HG02798 (cell line): ENCODE results near the gene TOMM22.

ENCODE experiments used
- ATAC-seq: cut with Tn5 transposase; IDR thresholded peaks from one replicate; pipeline ENCODE4 v1.9.1; 2021; ENCODE audit warnings: mild to moderate bottlenecking; ENCODE audit not compliant: unreplicated experiment, poor library complexity

Gene TOMM22

GRCh38 chr22:38712486-38713207 lies 30.9 kb downstream of the TOMM22 start:
- ATAC-seq, result no peak

- no peak for ATAC-seq
Observed at GRCh38 chr22:38713921-38714320, 32.2 kb downstream of the TOMM22 start.

- ATAC-seq, result no peak
Observed at GRCh38 chr22:38715176-38715764, 33.5 kb downstream of the TOMM22 start.

- no peak for ATAC-seq
Observed at GRCh38 chr22:38715852-38716251, 34.1 kb downstream of the TOMM22 start.

GRCh38 chr22:38716271-38716670 lies 34.5 kb downstream of the TOMM22 start:
- no peak for ATAC-seq

GRCh38 chr22:38716826-38717225 lies 35.1 kb downstream of the TOMM22 start:
- no peak for ATAC-seq

- no peak for ATAC-seq
Observed at GRCh38 chr22:38717244-38717643, 35.5 kb downstream of the TOMM22 start.

GRCh38 chr22:38718414-38718813 lies 36.7 kb downstream of the TOMM22 start:
- no peak for ATAC-seq

GRCh38 chr22:38719196-38719595 lies 37.4 kb downstream of the TOMM22 start:
- no peak for ATAC-seq

- ATAC-seq, result no peak
Observed at GRCh38 chr22:38720350-38720749, 38.6 kb downstream of the TOMM22 start.

GRCh38 chr22:38721551-38721950 lies 39.8 kb downstream of the TOMM22 start:
- no peak for ATAC-seq

- no peak for ATAC-seq
Observed at GRCh38 chr22:38724176-38724575, 42.4 kb downstream of the TOMM22 start.

GRCh38 chr22:38724926-38725571 lies 43.3 kb downstream of the TOMM22 start:
- no peak for ATAC-seq

GRCh38 chr22:38725900-38726655 lies 44.3 kb downstream of the TOMM22 start:
- ATAC-seq, result no peak

GRCh38 chr22:38727123-38727522 lies 45.4 kb downstream of the TOMM22 start:
- no peak for ATAC-seq

- no peak for ATAC-seq
Observed at GRCh38 chr22:38727530-38728451, 46.0 kb downstream of the TOMM22 start.

GRCh38 chr22:38728871-38729796 lies 47.4 kb downstream of the TOMM22 start:
- no peak for ATAC-seq

- no peak for ATAC-seq
Observed at GRCh38 chr22:38729946-38730345, 48.2 kb downstream of the TOMM22 start.

- no peak for ATAC-seq
Observed at GRCh38 chr22:38730411-38730871, 48.7 kb downstream of the TOMM22 start.
